Amniotic stem cell (primary cell): ENCODE measurements around the gene ISG20.

Source experiments
- DNase-seq: peaks from one replicate; lab custom pipeline; 2025; lab: John Stamatoyannopoulos, UW

ISG20 gene

GRCh38 chr15:88638626-88639372 lies at the start of gene ISG20:
TSS of gene ISG20 (plus strand) at chr15:88639016. CDS start at chr15:88639367, 351 bp downstream.
- DNase-seq: peak; percentile 100

GRCh38 chr15:88590759-88591158 lies 48.1 kb upstream of the ISG20 start:
- no peak for DNase-seq

- no peak for DNase-seq
These were observed 47.4 kb upstream of the ISG20 start for GRCh38 chr15:88591384-88591783.

GRCh38 chr15:88603885-88604284 lies 34.9 kb upstream of the ISG20 start:
- no peak for DNase-seq

- DNase-seq: no peak
These were observed 34.2 kb upstream of the ISG20 start for GRCh38 chr15:88604381-88605188.

- no peak for DNase-seq
These were observed 33.4 kb upstream of the ISG20 start for GRCh38 chr15:88605189-88606069.

GRCh38 chr15:88606070-88606794 lies 32.6 kb upstream of the ISG20 start:
- no peak for DNase-seq

- no peak for DNase-seq
These were observed 30.9 kb upstream of the ISG20 start for GRCh38 chr15:88607951-88608350.

- DNase-seq: no peak
These were observed 30.1 kb upstream of the ISG20 start for GRCh38 chr15:88608607-88609181.

- no peak for DNase-seq
These were observed 29.3 kb upstream of the ISG20 start for GRCh38 chr15:88609344-88610090.

GRCh38 chr15:88610701-88611231 lies 28.1 kb upstream of the ISG20 start:
- no peak for DNase-seq

GRCh38 chr15:88612186-88612796 lies 26.5 kb upstream of the ISG20 start:
- no peak for DNase-seq

GRCh38 chr15:88613074-88613944 lies 25.5 kb upstream of the ISG20 start:
- no peak for DNase-seq

GRCh38 chr15:88615303-88616107 lies 23.3 kb upstream of the ISG20 start:
- DNase-seq: no peak

- DNase-seq: no peak
These were observed 22.6 kb upstream of the ISG20 start for GRCh38 chr15:88616240-88616639.

GRCh38 chr15:88617031-88617722 lies 21.6 kb upstream of the ISG20 start:
- DNase-seq: no peak

GRCh38 chr15:88617790-88618189 lies 21.0 kb upstream of the ISG20 start:
- DNase-seq: no peak
